ENCODE data around the gene LRP1.

The LRP1 gene

GRCh38 chr12:57157588-57158173, 29.4 kb downstream of the LRP1 start:
- no peak for DNase-seq

GRCh38 chr12:57158186-57158585, 29.9 kb downstream of the LRP1 start:
- DNase-seq, result no peak

GRCh38 chr12:57158665-57159064, 30.4 kb downstream of the LRP1 start:
- DNase-seq, result no peak

- DNase-seq, result no peak
These were observed 31.0 kb downstream of the LRP1 start for GRCh38 chr12:57159311-57159710.

GRCh38 chr12:57160040-57160439, 31.8 kb downstream of the LRP1 start:
- DNase-seq, result no peak

GRCh38 chr12:57160741-57161140, 32.5 kb downstream of the LRP1 start:
- DNase-seq, result no peak

- DNase-seq, result no peak
These were observed 33.2 kb downstream of the LRP1 start for GRCh38 chr12:57161491-57161890.

- no peak for DNase-seq
These were observed 34.4 kb downstream of the LRP1 start for GRCh38 chr12:57162553-57163125.

GRCh38 chr12:57164454-57164853, 36.2 kb downstream of the LRP1 start:
- DNase-seq, result no peak

- DNase-seq, result peak; percentile 15
These were observed 36.8 kb downstream of the LRP1 start for GRCh38 chr12:57164966-57165625.

- DNase-seq, result no peak
These were observed 37.5 kb downstream of the LRP1 start for GRCh38 chr12:57165741-57166140.

GRCh38 chr12:57166971-57167371, 38.7 kb downstream of the LRP1 start:
- DNase-seq, result peak; percentile 32

- no peak for DNase-seq
These were observed 39.8 kb downstream of the LRP1 start for GRCh38 chr12:57168058-57168457.

GRCh38 chr12:57169046-57169795, 40.9 kb downstream of the LRP1 start:
- no peak for DNase-seq

- DNase-seq, result no peak
These were observed 41.7 kb downstream of the LRP1 start for GRCh38 chr12:57169969-57170368.

GRCh38 chr12:57170408-57170807, 42.1 kb downstream of the LRP1 start:
- DNase-seq, result no peak

- DNase-seq, result no peak
These were observed 42.6 kb downstream of the LRP1 start for GRCh38 chr12:57170927-57171326.

GRCh38 chr12:57171668-57172067, 43.4 kb downstream of the LRP1 start:
- peak; percentile 51 for DNase-seq

GRCh38 chr12:57173089-57173488, 44.8 kb downstream of the LRP1 start:
- peak; percentile 35 for DNase-seq

- no peak for DNase-seq
These were observed 45.4 kb downstream of the LRP1 start for GRCh38 chr12:57173683-57174082.

- peak; percentile 69 for DNase-seq
These were observed 47.3 kb downstream of the LRP1 start for GRCh38 chr12:57175428-57176138.

GRCh38 chr12:57176139-57176477, 47.8 kb downstream of the LRP1 start:
- DNase-seq, result no peak

GRCh38 chr12:57176846-57177245, 48.6 kb downstream of the LRP1 start:
- no peak for DNase-seq
